Hepatic stellate cell (primary cell): ENCODE results near the gene TIMM13.

Experiments used
- DNase-seq: peaks from one replicate; pipeline ENCODE4 v3.0.0; 2011; ENCODE audit warnings: low spot score

The TIMM13 gene

GRCh38 chr19:2382530-2383222 is 44.7 kb downstream of the TIMM13 start:
- no peak for DNase-seq

DNA sequence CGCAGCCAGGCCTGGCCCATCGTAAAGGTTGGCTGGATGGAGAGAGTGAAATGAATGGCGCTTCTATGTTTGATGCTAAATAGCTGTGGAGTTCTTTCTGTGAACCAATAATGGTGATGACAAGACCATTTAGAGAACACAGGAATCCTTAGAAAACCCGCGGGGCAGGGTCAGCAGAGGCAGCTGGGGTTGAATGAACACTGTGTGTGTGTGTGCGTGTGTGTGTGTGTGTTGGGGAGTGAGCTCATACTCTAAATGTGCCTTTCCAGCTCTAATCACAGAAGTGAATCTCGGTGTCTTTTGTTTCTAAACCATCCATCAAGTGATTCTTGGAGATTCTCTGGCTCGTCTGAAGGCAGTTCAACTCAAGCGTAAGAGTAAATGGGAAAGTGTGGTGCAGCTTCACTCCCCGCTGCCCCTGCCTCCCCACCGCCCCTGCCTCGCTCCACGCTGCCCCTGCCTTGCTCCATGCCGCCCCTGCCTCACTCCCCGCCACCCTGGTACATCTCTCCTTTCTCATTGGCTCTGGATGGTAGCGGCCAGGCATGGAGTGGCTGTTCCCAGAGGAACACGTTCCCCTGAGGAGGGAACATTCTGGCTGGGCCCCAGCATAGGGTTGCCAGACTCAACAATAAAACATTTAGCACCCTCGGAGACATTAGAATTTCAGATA is 46.1 kb downstream of the TIMM13 start:
- no peak for DNase-seq

GRCh38 chr19:2380567-2380966 is 46.8 kb downstream of the TIMM13 start:
- no peak for DNase-seq

GRCh38 chr19:2376784-2377519 is 50.4 kb downstream of the TIMM13 start:
- DNase-seq, result no peak
